SU-DHL-6 (cell line): ENCODE results near the gene PNMA5.

Source experiments
- H2AFZ ChIP-seq: fragments of 200-600 bp; sonication (generic); 2 replicates; pipeline ENCODE4 v1.6.1; 2014; ENCODE audit warnings: low read depth, mild to moderate bottlenecking, moderate library complexity, mixed read lengths, antibody characterized with exemption, low read length; ENCODE audit not compliant: severe bottlenecking
- H3F3A ChIP-seq: fragments of 200-600 bp; shearing (Covaris generic); 2 replicates; pipeline ENCODE4 v1.6.0; 2016; ENCODE audit warnings: antibody characterized with exemption, mild to moderate bottlenecking; ENCODE audit not compliant: insufficient read depth
- H3K27ac ChIP-seq: fragments of 200-600 bp; sonication (generic); 2 replicates; pipeline ENCODE4 v1.5.1; 2016; ENCODE audit warnings: low read depth, mild to moderate bottlenecking, low read length, moderate library complexity, mixed read lengths
- H3K27me3 ChIP-seq: fragments of 200-600 bp; sonication (generic), shearing (Covaris generic); 2 replicates; pipeline ENCODE4 v1.6.0; 2014; ENCODE audit warnings: mild to moderate bottlenecking, low read length
- H3K36me3 ChIP-seq: fragments of 200-600 bp; sonication (generic); 2 replicates; pipeline ENCODE4 v1.6.1; 2014; ENCODE audit warnings: mild to moderate bottlenecking, low read length, mixed read lengths
- H3K4me2 ChIP-seq: fragments of 300-600, 200-600 bp; shearing (Covaris generic), sonication (generic); 2 replicates; pipeline ENCODE4 v1.6.0; 2014; ENCODE audit warnings: low read length, low read depth, mild to moderate bottlenecking; ENCODE audit not compliant: poor library complexity, severe bottlenecking
- H3K4me3 ChIP-seq: fragments of 200-600 bp; sonication (generic); 2 replicates; pipeline ENCODE4 v1.5.1; 2014; ENCODE audit warnings: antibody characterized with exemption, low read length, mild to moderate bottlenecking, mixed read lengths; ENCODE audit not compliant: insufficient read depth, poor library complexity, severe bottlenecking
- H3K79me2 ChIP-seq: fragments of 200-600 bp; sonication (generic); 2 replicates; pipeline ENCODE4 v1.6.1; 2014; ENCODE audit warnings: mild to moderate bottlenecking, low read length, moderate library complexity; ENCODE audit not compliant: insufficient read depth
- H3K9ac ChIP-seq: fragments of 200-600 bp; sonication (generic); 2 replicates; pipeline ENCODE4 v1.7.0; 2014; ENCODE audit warnings: mild to moderate bottlenecking, low read length
- H3K9me2 ChIP-seq: fragments of 200-600 bp; sonication (generic); replicated peaks from 2 replicates; pipeline ENCODE4 v1.6.1; 2014; ENCODE audit warnings: low read length; ENCODE audit not compliant: insufficient read depth
- H3K9me3 ChIP-seq: fragments of 200-600 bp; sonication (generic); 2 replicates; pipeline ENCODE4 v1.6.1; 2014; ENCODE audit warnings: low read length, mixed read lengths; ENCODE audit not compliant: insufficient read depth
- H4K20me1 ChIP-seq: fragments of 200-600 bp; sonication (generic); 2 replicates; pipeline ENCODE4 v1.6.1; 2014; ENCODE audit warnings: low read depth, mild to moderate bottlenecking, antibody characterized with exemption, low read length, moderate library complexity, mixed read lengths
- CTCF ChIP-seq: fragments of 200-600 bp; sonication (generic); IDR thresholded peaks from one replicate; pipeline ENCODE4 v1.5.1; 2017; ENCODE audit warnings: antibody characterized with exemption, mild to moderate bottlenecking, low read length, moderate library complexity; ENCODE audit not compliant: insufficient read depth, poor library complexity, severe bottlenecking
- EZH2phosphoT487 ChIP-seq: fragments of 200-600 bp; sonication (generic), shearing (Covaris generic); conservative IDR thresholded peaks from 2 replicates; pipeline ENCODE4 v1.6.1; 2018; ENCODE audit warnings: mild to moderate bottlenecking, antibody characterized with exemption, low read length, moderate library complexity, mixed read lengths

PNMA5 gene

GRCh38 chrX:152992115-152992514, 1.8 kb downstream of the PNMA5 start:
- Histone ChIP-seq H4K20me1 (no peaks in the 10 kb centered on the region), H3K4me3 (no peak overlapping the region), H3K36me3 (no peaks in the 10 kb centered on the region), H3K9me3 (no peaks in the 10 kb centered on the region), H3K9ac (no peak overlapping the region), H3K79me2 (no peaks in the 10 kb centered on the region), H3F3A (no peaks in the 10 kb centered on the region), H2AFZ (no peak overlapping the region), H3K9me2 (no peaks in the 10 kb centered on the region), H3K27ac (no peak overlapping the region), H3K4me2 (no peak overlapping the region), H3K27me3 (no peaks in the 10 kb centered on the region)
- TF ChIP-seq CTCF (no peak), EZH2phosphoT487 (no peak)

GRCh38 chrX:152991123-152991522, 2.8 kb downstream of the PNMA5 start:
- Histone ChIP-seq H3K9ac (no peak overlapping the region), H3K79me2 (no peaks in the 10 kb centered on the region), H3K36me3 (no peaks in the 10 kb centered on the region), H2AFZ (no peak overlapping the region), H3K27ac (no peak overlapping the region), H3K9me3 (no peaks in the 10 kb centered on the region), H3K27me3 (no peaks in the 10 kb centered on the region), H3F3A (no peaks in the 10 kb centered on the region), H3K9me2 (no peaks in the 10 kb centered on the region), H3K4me3 (no peak overlapping the region), H4K20me1 (no peaks in the 10 kb centered on the region), H3K4me2 (no peak overlapping the region)
- TF ChIP-seq CTCF (no peak), EZH2phosphoT487 (no peak)

- H3K4me3 ChIP-seq: no peak overlapping the region
- no peaks in the 10 kb centered on the region for H3F3A ChIP-seq
- H3K9me3 ChIP-seq: no peaks in the 10 kb centered on the region
- no peaks in the 10 kb centered on the region for H4K20me1 ChIP-seq
- H3K79me2 ChIP-seq: no peaks in the 10 kb centered on the region
- H3K27ac ChIP-seq: no peak overlapping the region
- H3K36me3 ChIP-seq: no peaks in the 10 kb centered on the region
- no peaks in the 10 kb centered on the region for H3K9me2 ChIP-seq
- no peaks in the 10 kb centered on the region for H3K27me3 ChIP-seq
- H2AFZ ChIP-seq: no peak overlapping the region
- TF ChIP-seq EZH2phosphoT487 (no peak), CTCF (no peak)
- no peak overlapping the region for H3K9ac ChIP-seq
- no peak overlapping the region for H3K4me2 ChIP-seq
Measured at GRCh38 chrX:152989292-152989658, 4.6 kb downstream of the PNMA5 start.
